Activated T-cell treated with anti-CD3 and anti-CD28 coated beads for 1 hour (primary cell): ENCODE measurements around the gene SDC3.
"Not testable (repeated sequence)": the region's sequence is repeated elsewhere in the genome, so short reads cannot be mapped to it uniquely, and the experiment has no call there.

Experiments used
- DNase-seq: peaks from one replicate; pipeline ENCODE4 v3.0.0-alpha.2; 2020; ENCODE audit warnings: low read depth

SDC3 gene

DNA sequence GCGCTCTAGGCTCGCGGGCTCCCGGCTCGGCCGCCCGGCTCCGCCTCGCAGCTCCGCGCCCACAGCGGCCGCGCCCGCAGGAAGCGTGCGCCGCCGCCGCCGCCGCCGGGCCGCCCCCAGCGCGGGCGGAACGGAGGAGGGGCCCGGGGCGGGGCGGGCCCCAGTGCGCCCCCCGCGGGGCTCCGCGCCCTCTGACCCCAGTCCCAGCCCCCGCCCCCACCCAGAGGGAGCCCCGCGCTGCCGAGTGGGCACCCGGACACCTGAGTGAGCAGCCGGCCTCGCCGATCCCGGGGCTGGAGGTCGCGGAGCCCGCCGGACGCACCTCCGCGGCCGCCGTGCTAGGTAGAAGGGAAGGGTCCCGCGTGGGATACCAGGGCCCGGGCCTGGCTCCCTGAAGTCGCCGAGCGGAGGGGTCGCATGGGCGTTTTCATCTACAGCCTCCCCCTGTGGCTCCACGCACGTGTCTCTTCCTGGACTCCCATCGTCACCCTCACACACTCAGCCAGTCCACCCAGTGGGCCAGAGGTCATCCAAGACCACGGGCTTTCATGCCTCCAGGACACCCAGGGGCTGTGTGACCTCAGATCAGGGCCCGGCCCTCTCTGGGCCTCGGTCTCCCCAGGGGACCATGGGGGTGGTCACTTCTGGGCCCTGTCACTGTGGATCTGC is at the start of gene SDC3:
SDC3 (minus strand) TSS at position 63 of the 669 bp plus-strand sequence. CDS start 172 bp downstream, outside the sequence.
- no peak for DNase-seq

- DNase-seq, result no peak
Measured at GRCh38 chr1:30957560-30958222, 49.1 kb upstream of the SDC3 start.

DNA sequence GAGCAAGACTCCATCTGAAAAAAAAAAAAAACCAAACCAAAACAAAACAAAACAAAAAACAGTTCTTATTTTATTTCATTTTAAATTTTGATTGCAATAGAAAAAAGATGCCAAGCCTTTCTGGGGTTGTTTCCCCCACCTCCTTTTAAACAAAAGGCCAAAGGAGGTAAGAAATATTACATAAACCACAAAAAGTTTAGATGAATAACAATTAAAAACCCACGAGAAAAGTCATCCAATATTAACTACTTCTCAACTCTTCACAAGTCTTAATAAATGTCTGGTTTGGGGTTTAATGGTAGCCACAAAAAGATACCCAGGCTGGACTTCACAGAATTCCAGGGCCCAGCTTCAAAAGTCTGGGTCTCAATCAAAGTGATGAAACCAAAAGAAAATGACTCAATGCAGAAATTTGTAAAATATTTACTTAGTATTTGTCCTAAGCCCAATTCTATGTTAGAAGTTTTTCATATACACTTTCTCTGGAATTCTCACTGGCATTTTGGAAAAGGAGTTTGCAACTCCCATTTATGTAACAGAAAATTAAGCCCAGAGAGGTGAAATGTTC is 47.0 kb upstream of the SDC3 start:
- no peak for DNase-seq

DNA sequence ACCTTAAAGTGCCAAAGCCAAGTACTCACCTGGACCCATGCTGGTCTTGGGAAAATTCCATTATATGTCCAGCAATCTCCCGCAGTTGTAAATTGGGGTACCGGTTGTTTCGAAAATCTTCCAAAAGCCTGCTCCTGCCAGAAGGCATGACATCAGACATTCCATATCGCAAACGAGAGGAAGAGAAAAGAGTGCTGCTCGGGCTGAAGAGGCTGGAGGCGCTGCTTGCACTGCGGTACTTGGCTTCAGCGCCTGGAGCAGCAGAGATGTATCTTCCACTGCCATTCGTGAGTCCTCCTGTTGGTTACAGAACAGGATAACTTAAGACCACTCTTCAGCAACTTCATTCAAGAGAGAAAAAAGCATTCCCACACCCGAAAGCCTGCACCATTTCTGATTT is 45.1 kb upstream of the SDC3 start:
- no peak for DNase-seq

DNA sequence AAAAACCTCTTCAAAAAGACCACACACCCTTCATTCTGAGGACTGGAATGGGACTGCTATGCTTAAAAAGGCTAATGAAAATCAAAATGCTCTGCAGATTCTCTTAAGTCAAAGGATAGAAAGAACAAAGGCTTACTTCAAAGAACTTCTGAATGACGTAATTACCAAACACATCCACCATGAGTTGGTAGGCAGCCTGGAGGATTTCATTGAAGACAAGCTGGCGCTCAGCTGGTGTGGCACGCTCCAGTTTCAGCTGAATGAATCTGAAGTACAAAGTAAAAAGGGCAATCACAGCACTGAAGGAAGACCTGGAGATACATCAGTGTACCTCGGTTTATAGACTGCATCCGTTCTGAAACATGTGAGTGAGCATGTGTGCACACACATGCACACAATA is 43.5 kb upstream of the SDC3 start:
- DNase-seq, result no peak

- DNase-seq, result no peak
Measured at GRCh38 chr1:30950700-30951099, 42.1 kb upstream of the SDC3 start.

DNA sequence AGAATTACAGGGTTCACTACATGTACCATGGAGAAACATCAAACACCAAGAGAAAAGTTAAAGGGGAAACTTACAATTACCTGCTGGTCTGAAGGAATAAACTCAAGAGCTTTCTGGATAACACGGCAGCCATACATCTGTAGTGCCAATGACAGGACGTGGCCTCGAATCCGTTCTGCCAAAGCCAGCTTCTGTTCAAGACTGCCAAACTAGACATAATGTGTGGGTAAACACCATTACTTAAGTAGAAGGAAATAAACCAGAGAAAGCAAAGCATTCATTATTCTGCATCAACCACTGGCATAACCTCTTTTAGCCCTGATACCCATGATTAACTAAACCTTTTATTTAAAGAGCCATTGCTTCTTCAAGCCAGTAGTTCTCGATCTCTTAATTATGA is 41.5 kb upstream of the SDC3 start:
- DNase-seq, result no peak

- not testable (repeated sequence) for DNase-seq
Measured at GRCh38 chr1:30949487-30949838, 40.9 kb upstream of the SDC3 start.

GRCh38 chr1:30948813-30949486 is 40.4 kb upstream of the SDC3 start:
- not testable (repeated sequence) for DNase-seq

- no peak for DNase-seq
Measured at GRCh38 chr1:30948278-30948677, 39.7 kb upstream of the SDC3 start.

DNA sequence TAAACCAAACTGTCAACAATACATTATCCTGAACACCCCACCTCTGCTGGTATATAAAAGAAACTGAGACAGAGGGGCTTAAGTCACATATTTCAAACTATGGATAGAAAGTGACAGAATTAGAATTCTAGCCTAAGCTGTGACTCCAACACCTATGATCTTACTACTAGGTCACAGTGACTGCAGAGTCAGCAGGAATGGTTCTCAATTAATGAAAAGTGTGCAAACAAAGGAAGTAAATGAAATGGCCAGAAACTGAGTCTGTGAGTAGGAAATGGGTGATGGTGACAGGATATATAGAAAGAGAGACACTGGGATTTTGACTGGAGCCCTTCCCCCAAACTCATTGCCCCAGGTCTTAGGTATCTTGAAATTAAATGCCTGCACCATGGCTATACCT is 38.7 kb upstream of the SDC3 start:
- DNase-seq, result no peak

GRCh38 chr1:30942326-30942963 is 33.9 kb upstream of the SDC3 start:
- DNase-seq, result no peak

DNA sequence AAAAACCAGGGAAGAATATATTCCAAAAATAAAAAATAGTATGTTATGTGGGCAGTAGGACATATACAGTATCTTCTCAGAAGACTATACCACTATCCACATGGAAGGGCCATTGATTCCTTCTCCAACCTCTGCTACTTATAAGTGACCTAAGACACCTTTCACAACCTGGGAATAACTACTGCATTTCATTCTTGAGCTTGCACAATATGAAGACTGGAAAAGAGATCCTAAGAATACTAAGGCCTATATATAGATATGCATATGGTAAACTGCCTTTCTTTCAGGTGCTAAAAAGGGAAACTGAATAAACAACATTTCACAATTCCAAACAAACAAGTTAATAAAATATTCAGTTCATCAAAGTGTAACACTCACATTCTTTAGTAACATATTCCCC is 32.0 kb upstream of the SDC3 start:
- DNase-seq, result no peak

- no peak for DNase-seq
Measured at GRCh38 chr1:30936541-30937171, 28.1 kb upstream of the SDC3 start.

GRCh38 chr1:30935758-30936157 is 27.2 kb upstream of the SDC3 start:
- DNase-seq, result not testable (repeated sequence)

DNA sequence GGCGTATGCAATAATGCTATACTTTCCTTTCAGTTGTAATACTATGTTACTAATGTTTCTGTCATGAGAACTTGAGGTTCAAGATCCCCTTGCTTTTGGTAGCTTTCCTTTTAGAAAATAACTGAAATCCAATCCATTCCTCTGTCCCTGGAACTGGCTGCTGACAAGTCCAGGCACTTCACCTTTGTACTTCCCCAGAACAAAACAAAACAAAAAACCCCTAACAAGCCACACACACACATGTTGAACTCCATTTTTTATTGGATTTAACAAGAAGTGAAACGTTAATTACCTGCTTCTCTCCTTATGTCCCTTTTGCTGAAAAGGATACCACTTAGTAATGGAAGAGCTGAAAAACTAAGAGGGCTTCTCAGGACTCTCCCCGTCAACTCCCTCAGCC is 26.1 kb upstream of the SDC3 start:
- no peak for DNase-seq

DNA sequence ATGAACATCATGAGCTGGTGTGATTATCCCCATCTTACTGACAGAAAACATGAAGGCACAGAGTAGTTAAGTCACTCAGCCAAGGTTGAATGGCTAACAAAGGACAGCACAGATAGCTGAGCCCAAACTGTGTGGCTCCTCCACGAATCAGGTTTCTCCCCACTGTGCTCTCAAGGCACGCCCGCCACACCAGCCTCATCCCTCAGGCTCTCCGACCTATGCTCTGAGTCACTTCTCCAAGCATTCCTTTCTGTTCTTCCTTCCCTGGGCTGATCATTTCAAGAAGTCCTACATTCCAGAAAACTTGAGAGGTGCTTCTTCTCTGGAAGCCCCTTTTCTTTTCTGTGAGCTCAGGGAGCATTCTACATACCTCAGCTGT is 25.3 kb upstream of the SDC3 start:
- DNase-seq, result no peak

- no peak for DNase-seq
Measured at GRCh38 chr1:30930631-30931173, 22.1 kb upstream of the SDC3 start.

- no peak for DNase-seq
Measured at GRCh38 chr1:30929944-30930525, 21.5 kb upstream of the SDC3 start.

- peak; percentile 32 for DNase-seq
Measured at GRCh38 chr1:30929135-30929889, 20.8 kb upstream of the SDC3 start.

DNA sequence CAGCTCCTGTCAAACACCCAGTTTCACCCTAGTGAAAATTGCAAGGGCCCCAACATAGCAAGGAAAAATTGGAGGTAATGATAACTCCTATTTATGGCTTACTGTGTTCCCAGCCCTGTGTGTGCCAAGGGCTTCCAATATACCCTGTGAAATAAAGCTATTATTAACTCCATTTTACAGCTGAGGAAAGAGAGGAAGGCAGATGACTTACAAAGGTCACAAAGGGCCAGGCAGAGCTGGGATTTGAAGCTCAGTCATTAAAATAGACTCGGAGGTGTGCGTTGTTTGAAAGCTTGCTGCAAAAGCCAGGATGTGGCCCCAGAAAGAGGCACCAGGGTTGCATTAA is 20.2 kb upstream of the SDC3 start:
- DNase-seq, result no peak
